Sigmoid colon (tissue), 7 donors: ENCODE measurements around the gene RNF123. TPM values are rescaled to one million over a fixed set of nuclear protein-coding genes. Genes with fewer than 3 reads are reported as not detected.

Experiments used
- DNase-seq: peaks from one replicate; pipeline ENCODE4 v3.0.0-alpha.2; 2019
- H3K27ac ChIP-seq, 4 donors: fragments of 200-600 bp; sonication (generic); one replicate each; pipeline ENCODE4 v1.5.1; 2016 to 2019; ENCODE audit warnings: mild to moderate bottlenecking in 1 of 4
- H3K27me3 ChIP-seq, 3 donors: fragments of 200-600 bp; sonication (generic); one replicate each; pipeline ENCODE4 v1.5.1; 2019; ENCODE audit warnings: mild to moderate bottlenecking in 1 of 3
- H3K36me3 ChIP-seq, 4 donors: fragments of 200-600 bp; sonication (generic); one replicate each; pipeline ENCODE4 v1.5.1; 2016 to 2019
- H3K4me1 ChIP-seq, 4 donors: fragments of 200-600 bp; sonication (generic); one replicate each; pipeline ENCODE4 v1.5.1; 2017 to 2019
- H3K4me3 ChIP-seq, 4 donors: fragments of 200-600 bp; sonication (generic); one replicate each; pipeline ENCODE4 v1.5.1; 2017 to 2019; ENCODE audit warnings: mild to moderate bottlenecking in 2 of 4, moderate library complexity in 1 of 4
- H3K9me3 ChIP-seq, 4 donors: fragments of 200-600 bp in 3 of 4; sonication (generic) in 3 of 4; one replicate each; pipeline versions ENCODE4 v1.5.1 to v1.6.1; 2013 to 2019
- CTCF ChIP-seq, 4 experiments: fragments of 450-650 bp in 3 of 4; fragments of 200-600 bp in 1 of 4; IDR thresholded peaks; one replicate each; pipeline ENCODE4 v1.5.1; 2016 to 2019; ENCODE audit warnings: antibody characterized with exemption in 4 of 4, mild to moderate bottlenecking in 3 of 4, moderate library complexity in 2 of 4
- EP300 ChIP-seq, 4 donors: sonication (generic); formaldehyde crosslinking; IDR thresholded peaks; one replicate each; pipeline ENCODE4 v1.6.1; 2017; ENCODE audit warnings: antibody characterized with exemption in 4 of 4
- POLR2A ChIP-seq, 2 donors: fragments of 450-650 bp; IDR thresholded peaks; one replicate each; pipeline ENCODE4 v1.6.1; 2016; ENCODE audit warnings: antibody characterized with exemption in 2 of 2, mild to moderate bottlenecking in 2 of 2, moderate library complexity in 2 of 2
- POLR2AphosphoS5 ChIP-seq, 4 donors: sonication (generic); formaldehyde crosslinking; IDR thresholded peaks; one replicate each; pipeline ENCODE4 v1.6.1; 2017; ENCODE audit warnings: antibody characterized with exemption in 4 of 4
- WGBS, 2 donors: extraction: QIAGEN DNeasy Blood & Tissue Kit; methylation state at CpG; one replicate each; pipeline ENCODE4 v1.1.7; 2013; 5-methylcytosine and 5-hydroxymethylcytosine counted together
- intact Hi-C: fragments of 100-400 bp; cut with DNase I; formaldehyde crosslinking; loops from one replicate; pipeline ENCODE4 v1.15.1; 2023
- polyA plus RNA-seq, 3 donors: library from polyadenylated mRNA; stranded (reverse); fragments of 200-250 nt; gene quantifications; one replicate each; pipeline ENCODE4 v1.2.3, GENCODE V29; 2013
- total RNA-seq, 4 donors: library from RNA; depleted of rRNA; stranded (reverse); fragments of >200 nt; gene quantifications; one replicate each; pipeline ENCODE4 v1.1.0, GENCODE V29; 2016
- donor health status: healthy with polysubstance abuse.
- donor health status: Bipolar disorder and iron deficiency.
- donor health status: healthy.

The RNF123 gene
- total and polyA plus RNA-seq, 7 donors: 12.5 to 29.4 (median 17.1) TPM

- TF ChIP-seq EP300 (IDR thresholded peaks at IDR 0.05): no peak
- no peak for TF ChIP-seq CTCF (IDR thresholded peaks at IDR 0.05)
- TF ChIP-seq POLR2AphosphoS5 (IDR thresholded peaks at IDR 0.05): no peak
- no peak for TF ChIP-seq POLR2A (IDR thresholded peaks at IDR 0.05)
- no peak overlapping the region for H3K4me3 ChIP-seq
- intact Hi-C loops: no loop called here
- H3K4me1 ChIP-seq: peaks cover 0 to 2% (median 0%) of the 10 kb centered on the region in 4 donors
- no peaks in the 10 kb centered on the region for H3K27me3 ChIP-seq
- no peaks in the 10 kb centered on the region for H3K9me3 ChIP-seq
- WGBS, 2 donors: 83 to 87% methylated on average over 4 of the region's 4 CpGs
- no peak for DNase-seq
- no peak overlapping the region for H3K27ac ChIP-seq
- peaks cover 0 to 56% (median 14%) of the 10 kb centered on the region in 4 donors for H3K36me3 ChIP-seq
These were observed 17.7 kb downstream of the RNF123 start for GRCh38 chr3:49707113-49707480.

GRCh38 chr3:49709852-49710251 is 20.5 kb downstream of the RNF123 start:
- Histone ChIP-seq H3K4me3 (no peak overlapping the region), H3K27ac (no peak overlapping the region), H3K4me1 (no peaks in the 10 kb centered on the region), H3K9me3 (no peaks in the 10 kb centered on the region), H3K27me3 (no peaks in the 10 kb centered on the region), H3K36me3 (peaks cover 0 to 47% (median 5%) of the 10 kb centered on the region in 4 donors)
- DNase-seq: no peak
- WGBS, 2 donors: 91 to 98% methylated on average over 8 of the region's 8 CpGs
- intact Hi-C loops: no loop called here
- TF ChIP-seq POLR2AphosphoS5 (IDR thresholded peaks at IDR 0.05): no peak
- TF ChIP-seq POLR2A (IDR thresholded peaks at IDR 0.05): no peak
- no peak for TF ChIP-seq CTCF (IDR thresholded peaks at IDR 0.05)
- TF ChIP-seq EP300 (IDR thresholded peaks at IDR 0.05): no peak

- H3K27ac ChIP-seq: no peak overlapping the region
- intact Hi-C loops: no loop called here
- no peaks in the 10 kb centered on the region for H3K4me1 ChIP-seq
- DNase-seq: peak; percentile 34
- WGBS, 2 donors: 66 to 93% methylated on average over 5 of the region's 5 CpGs
- no peak overlapping the region for H3K4me3 ChIP-seq
- H3K9me3 ChIP-seq: no peaks in the 10 kb centered on the region
- H3K27me3 ChIP-seq: no peaks in the 10 kb centered on the region
- H3K36me3 ChIP-seq: peaks cover 6 to 48% (median 8%) of the 10 kb centered on the region in 4 donors
- no peak for TF ChIP-seq POLR2AphosphoS5 (IDR thresholded peaks at IDR 0.05)
These were observed 22.1 kb downstream of the RNF123 start for GRCh38 chr3:49711489-49711888.

- TF ChIP-seq POLR2AphosphoS5 (IDR thresholded peaks at IDR 0.05) (no peak), CTCF (IDR thresholded peaks at IDR 0.05) (no peak)
- WGBS, 2 donors: 91 to 97% methylated on average over 11 of the region's 11 CpGs
- intact Hi-C loops: no loop called here
- Histone ChIP-seq H3K27ac (no peak overlapping the region), H3K4me1 (no peaks in the 10 kb centered on the region), H3K4me3 (no peak overlapping the region), H3K27me3 (no peaks in the 10 kb centered on the region), H3K36me3 (peaks cover 6 to 45% (median 8%) of the 10 kb centered on the region in 4 donors), H3K9me3 (no peaks in the 10 kb centered on the region)
- peak; percentile 52 for DNase-seq
These were observed 22.8 kb downstream of the RNF123 start for GRCh38 chr3:49712166-49712565.

- Histone ChIP-seq H3K27me3 (no peaks in the 10 kb centered on the region), H3K27ac (no peak overlapping the region), H3K36me3 (peaks cover 6 to 45% (median 8%) of the 10 kb centered on the region in 4 donors), H3K4me1 (no peaks in the 10 kb centered on the region), H3K4me3 (no peak overlapping the region), H3K9me3 (no peaks in the 10 kb centered on the region)
- TF ChIP-seq CTCF (IDR thresholded peaks at IDR 0.05) (no peak), POLR2A (IDR thresholded peaks at IDR 0.05) (no peak)
- peak; percentile 58 for DNase-seq
- intact Hi-C loops: no loop called here
- WGBS, 2 donors: 61 to 72% methylated on average over 7 of the region's 7 CpGs
These were observed 23.4 kb downstream of the RNF123 start for GRCh38 chr3:49712631-49713317.
